ENCODE data around the gene ORAI1. TPM values are rescaled to one million over a fixed set of nuclear protein-coding genes. Genes with fewer than 3 reads are reported as not detected.
"Not testable (repeated sequence)": the region's sequence is repeated elsewhere in the genome, so short reads cannot be mapped to it uniquely, and the experiment has no call there.

Gene ORAI1
- total RNA-seq, 1 experiment from 2014 or later, result 31.4 TPM

DNA sequence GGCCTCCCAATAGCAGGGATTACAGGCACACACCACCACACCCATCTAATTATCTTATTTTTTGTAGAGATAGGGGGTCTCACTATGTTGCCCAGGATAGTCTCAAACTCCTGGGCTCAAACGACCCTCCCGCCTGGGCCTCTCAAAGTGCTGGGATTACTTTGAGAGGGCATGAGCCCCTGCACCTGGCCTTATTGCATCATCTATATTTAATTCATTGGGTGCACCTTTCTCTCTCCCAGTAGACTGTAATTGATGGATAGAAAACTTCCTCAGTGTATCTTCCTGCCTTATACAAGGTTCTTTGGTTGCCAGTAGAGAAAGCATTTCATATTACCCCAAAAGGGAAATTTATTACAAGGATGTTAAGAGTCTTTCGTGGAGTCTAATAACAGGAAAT lies 52.0 kb downstream of the ORAI1 start:
- CTCF ChIA-PET, result no interaction called here
- no peaks in the 10 kb centered on the region for H4K20me1 ChIP-seq (ENCODE audit: low read length)
- no peaks in the 10 kb centered on the region for H3K9me3 ChIP-seq (ENCODE audit: low read length)
- intact Hi-C loops (cut with micrococcal nuclease), result no loop called here
- no peak overlapping the region for H3K27ac ChIP-seq (ENCODE audit: low read length)
- H3F3A ChIP-seq (ENCODE audit: low read length, unreplicated experiment), result no peaks in the 10 kb centered on the region
- H3K9ac ChIP-seq (ENCODE audit: low read length), result no peak overlapping the region
- H3K79me2 ChIP-seq (ENCODE audit: low read length), result no peaks in the 10 kb centered on the region
- no peak for ATAC-seq
- H3K9me2 ChIP-seq (replicated peaks; ENCODE audit: low read length), result no peaks in the 10 kb centered on the region
- H3K27me3 ChIP-seq (ENCODE audit: low read length), result no peaks in the 10 kb centered on the region
- H3K36me3 ChIP-seq (ENCODE audit: low read depth, low read length), result no peaks in the 10 kb centered on the region
- POLR2A ChIA-PET (ENCODE audit: unreplicated experiment), result interaction anchor here (0.5 kb wide), 1 partner anchor 52 kb away, joined by 3 read pairs; the partner anchor contains the start of gene ORAI1
- BruUV-seq (replicated peaks), result no TSS peak
- H3K4me3 ChIP-seq (ENCODE audit: low read length), result no peak overlapping the region
- H2AFZ ChIP-seq (ENCODE audit: low read length), result no peak overlapping the region
- H3K4me2 ChIP-seq (ENCODE audit: low read length), result no peak overlapping the region
- H3K4me1 ChIP-seq (ENCODE audit: insufficient read depth, low read length), result no peaks in the 10 kb centered on the region
- TF ChIP-seq EZH2 (IDR thresholded peaks at IDR 0.05; ENCODE audit: low read length, unreplicated experiment) (no peak), CTCF (conservative IDR thresholded peaks at IDR 0.05; ENCODE audit: low read depth, low read length) (no peak), EZH2phosphoT487 (IDR thresholded peaks at IDR 0.05; ENCODE audit: borderline replicate concordance, low read length) (no peak)
- no peak for DNase-seq

- no peak for TF ChIP-seq CTCF (conservative IDR thresholded peaks at IDR 0.05; ENCODE audit: low read depth, low read length)
- no peak for TF ChIP-seq EZH2 (IDR thresholded peaks at IDR 0.05; ENCODE audit: low read length, unreplicated experiment)
- ChIA-PET CTCF (no interaction called here), POLR2A (ENCODE audit: unreplicated experiment) (interaction anchor here (0.5 kb wide), 1 partner anchor 52 kb away, joined by 3 read pairs; the partner anchor contains the start of gene ORAI1)
- Histone ChIP-seq H2AFZ (ENCODE audit: low read length) (no peak overlapping the region), H3K4me3 (ENCODE audit: low read length) (no peak overlapping the region), H3K9me3 (ENCODE audit: low read length) (no peaks in the 10 kb centered on the region), H3F3A (ENCODE audit: low read length, unreplicated experiment) (no peaks in the 10 kb centered on the region), H3K4me1 (ENCODE audit: insufficient read depth, low read length) (no peaks in the 10 kb centered on the region), H3K79me2 (ENCODE audit: low read length) (no peaks in the 10 kb centered on the region), H3K36me3 (ENCODE audit: low read depth, low read length) (no peaks in the 10 kb centered on the region), H4K20me1 (ENCODE audit: low read length) (no peaks in the 10 kb centered on the region), H3K27ac (ENCODE audit: low read length) (no peak overlapping the region), H3K4me2 (ENCODE audit: low read length) (no peak overlapping the region), H3K27me3 (ENCODE audit: low read length) (no peaks in the 10 kb centered on the region), H3K9me2 (replicated peaks; ENCODE audit: low read length) (no peaks in the 10 kb centered on the region), H3K9ac (ENCODE audit: low read length) (no peak overlapping the region)
- ATAC-seq, result no peak; the same call in 1 of the 2 replicates
- no TSS peak for BruUV-seq (replicated peaks)
- intact Hi-C loops (cut with micrococcal nuclease), result no loop called here
- no peak for DNase-seq
Observed at GRCh38 chr12:121678716-121679300, 52.5 kb downstream of the ORAI1 start.

- intact Hi-C loops (cut with micrococcal nuclease); DNase-seq; BruUV-seq (replicated peaks); H2AFZ ChIP-seq (ENCODE audit: low read length); H3K79me2 ChIP-seq (ENCODE audit: low read length); H3K9me3 ChIP-seq (ENCODE audit: low read length); H3K4me1 ChIP-seq (ENCODE audit: insufficient read depth, low read length); H3K27me3 ChIP-seq (ENCODE audit: low read length); H3K4me3 ChIP-seq (ENCODE audit: low read length); H3F3A ChIP-seq (ENCODE audit: low read length, unreplicated experiment); H3K9me2 ChIP-seq (replicated peaks; ENCODE audit: low read length); H3K36me3 ChIP-seq (ENCODE audit: low read depth, low read length); H3K27ac ChIP-seq (ENCODE audit: low read length); H3K4me2 ChIP-seq (ENCODE audit: low read length); H3K9ac ChIP-seq (ENCODE audit: low read length); POLR2A ChIA-PET (ENCODE audit: unreplicated experiment); ATAC-seq; CTCF ChIA-PET; H4K20me1 ChIP-seq (ENCODE audit: low read length): not testable (repeated sequence)
Observed at GRCh38 chr12:121679661-121680197, 53.4 kb downstream of the ORAI1 start.

All from PC-3 (cell line).